ENCODE measurements around the gene MIGA2.

The MIGA2 gene

GRCh38 chr9:129077236-129077635, 40.8 kb downstream of the MIGA2 start:
- Histone ChIP-seq H3K9ac (ENCODE audit: insufficient read length) (no peak overlapping the region), H3K9me3 (ENCODE audit: low read depth, low read length) (no peaks in the 10 kb centered on the region), H3K36me3 (ENCODE audit: insufficient read depth, low read length) (no peaks in the 10 kb centered on the region), H3K27ac (no peak overlapping the region), H3K4me3 (no peak overlapping the region)
- no peak for DNase-seq (ENCODE audit: low read depth, low spot score)
- TF ChIP-seq POLR2AphosphoS5 (IDR thresholded peaks at IDR 0.05; ENCODE audit: borderline replicate concordance, low read depth, low read length) (no peak), FOXP2 (optimal IDR thresholded peaks at IDR 0.05; ENCODE audit: control extremely low read depth, extremely low read length, insufficient read depth) (no peak), EZH2 (IDR thresholded peaks at IDR 0.05) (no peak)

GRCh38 chr9:129078691-129079503, 42.5 kb downstream of the MIGA2 start:
- Histone ChIP-seq H3K9me3 (ENCODE audit: low read depth, low read length) (no peaks in the 10 kb centered on the region), H3K9ac (ENCODE audit: insufficient read length) (no peak overlapping the region), H3K4me3 (no peak overlapping the region), H3K27ac (no peak overlapping the region), H3K36me3 (ENCODE audit: insufficient read depth, low read length) (no peaks in the 10 kb centered on the region)
- TF ChIP-seq EZH2 (IDR thresholded peaks at IDR 0.05) = no peak
- no peak for TF ChIP-seq FOXP2 (optimal IDR thresholded peaks at IDR 0.05; ENCODE audit: control extremely low read depth, extremely low read length, insufficient read depth)
- no peak for TF ChIP-seq POLR2AphosphoS5 (IDR thresholded peaks at IDR 0.05; ENCODE audit: borderline replicate concordance, low read depth, low read length)
- no peak for DNase-seq (ENCODE audit: low read depth, low spot score)

GRCh38 chr9:129079829-129080228, 43.4 kb downstream of the MIGA2 start:
- no peak for DNase-seq (ENCODE audit: low read depth, low spot score)
- H3K9ac ChIP-seq (ENCODE audit: insufficient read length) = no peak overlapping the region
- 0 out of 2 replicates have a peak, but pooled peaks cover under 1% of the 10 kb centered on the region for H3K36me3 ChIP-seq (ENCODE audit: insufficient read depth, low read length)
- H3K9me3 ChIP-seq (ENCODE audit: low read depth, low read length) = no peaks in the 10 kb centered on the region
- peak overlapping the region; percentile 89 for H3K4me3 ChIP-seq
- no peak overlapping the region for H3K27ac ChIP-seq
- TF ChIP-seq EZH2 (IDR thresholded peaks at IDR 0.05) (no peak), POLR2AphosphoS5 (IDR thresholded peaks at IDR 0.05; ENCODE audit: borderline replicate concordance, low read depth, low read length) (no peak), FOXP2 (optimal IDR thresholded peaks at IDR 0.05; ENCODE audit: control extremely low read depth, extremely low read length, insufficient read depth) (no peak)

GRCh38 chr9:129080298-129080600, 43.8 kb downstream of the MIGA2 start:
- Histone ChIP-seq H3K9me3 (ENCODE audit: low read depth, low read length) (no peaks in the 10 kb centered on the region), H3K9ac (ENCODE audit: insufficient read length) (peak overlapping the region; percentile 62), H3K27ac (no peak overlapping the region), H3K36me3 (ENCODE audit: insufficient read depth, low read length) (peaks cover 5% of the 10 kb centered on the region; the same call in 1 of the 2 replicates), H3K4me3 (peak overlapping the region; percentile 89)
- no peak for DNase-seq (ENCODE audit: low read depth, low spot score)
- TF ChIP-seq POLR2AphosphoS5 (IDR thresholded peaks at IDR 0.05; ENCODE audit: borderline replicate concordance, low read depth, low read length) (no peak), FOXP2 (optimal IDR thresholded peaks at IDR 0.05; ENCODE audit: control extremely low read depth, extremely low read length, insufficient read depth) (no peak), EZH2 (IDR thresholded peaks at IDR 0.05) (no peak)

- Histone ChIP-seq H3K9me3 (ENCODE audit: low read depth, low read length) (no peaks in the 10 kb centered on the region), H3K4me3 (peak within 1 kb of the TSS; percentile 89), H3K36me3 (ENCODE audit: insufficient read depth, low read length) (peaks cover 10% of the 10 kb centered on the region; the same call in 1 of the 2 replicates), H3K27ac (no peak within 1 kb of the TSS), H3K9ac (ENCODE audit: insufficient read length) (peak within 1 kb of the TSS; percentile 76)
- DNase-seq (ENCODE audit: low read depth, low spot score) = peak; percentile 92
- TF ChIP-seq FOXP2 (optimal IDR thresholded peaks at IDR 0.05; ENCODE audit: control extremely low read depth, extremely low read length, insufficient read depth) (peak; percentile 31), EZH2 (IDR thresholded peaks at IDR 0.05) (no peak), POLR2AphosphoS5 (IDR thresholded peaks at IDR 0.05; ENCODE audit: borderline replicate concordance, low read depth, low read length) (peak; percentile 58; the same call in 1 of the 2 replicates)
Observed at GRCh38 chr9:129080601-129081387, 44.4 kb downstream of the MIGA2 start, which contains the start of gene DOLPP1. TSS of gene DOLPP1 (plus strand) at chr9:129081111. CDS start at chr9:129081132, 21 bp downstream.

GRCh38 chr9:129081388-129081904, 45.0 kb downstream of the MIGA2 start:
- Histone ChIP-seq H3K36me3 (ENCODE audit: insufficient read depth, low read length) (peaks cover 16% of the 10 kb centered on the region; the same call in 1 of the 2 replicates), H3K27ac (no peak overlapping the region), H3K9ac (ENCODE audit: insufficient read length) (peak overlapping the region; percentile 76), H3K4me3 (peak overlapping the region; percentile 89), H3K9me3 (ENCODE audit: low read depth, low read length) (no peaks in the 10 kb centered on the region)
- TF ChIP-seq FOXP2 (optimal IDR thresholded peaks at IDR 0.05; ENCODE audit: control extremely low read depth, extremely low read length, insufficient read depth) (no peak), EZH2 (IDR thresholded peaks at IDR 0.05) (no peak), POLR2AphosphoS5 (IDR thresholded peaks at IDR 0.05; ENCODE audit: borderline replicate concordance, low read depth, low read length) (peak; percentile 63; the same call in 1 of the 2 replicates)
- DNase-seq (ENCODE audit: low read depth, low spot score) = no peak

GRCh38 chr9:129084087-129084486, 47.7 kb downstream of the MIGA2 start:
- Histone ChIP-seq H3K36me3 (ENCODE audit: insufficient read depth, low read length) (peaks cover 28% of the 10 kb centered on the region; the same call in 1 of the 2 replicates), H3K9ac (ENCODE audit: insufficient read length) (no peak overlapping the region), H3K9me3 (ENCODE audit: low read depth, low read length) (no peaks in the 10 kb centered on the region), H3K27ac (no peak overlapping the region), H3K4me3 (no peak overlapping the region)
- DNase-seq (ENCODE audit: low read depth, low spot score) = no peak
- TF ChIP-seq EZH2 (IDR thresholded peaks at IDR 0.05) = no peak
- no peak for TF ChIP-seq FOXP2 (optimal IDR thresholded peaks at IDR 0.05; ENCODE audit: control extremely low read depth, extremely low read length, insufficient read depth)
- TF ChIP-seq POLR2AphosphoS5 (IDR thresholded peaks at IDR 0.05; ENCODE audit: borderline replicate concordance, low read depth, low read length) = no peak

GRCh38 chr9:129089246-129089645, 52.8 kb downstream of the MIGA2 start:
- no peak for DNase-seq (ENCODE audit: low read depth, low spot score)
- H3K9ac ChIP-seq (ENCODE audit: insufficient read length) = no peak overlapping the region
- no peak overlapping the region for H3K27ac ChIP-seq
- H3K4me3 ChIP-seq = no peak overlapping the region
- H3K36me3 ChIP-seq (ENCODE audit: insufficient read depth, low read length) = peaks cover 36% of the 10 kb centered on the region; the same call in 1 of the 2 replicates
- H3K9me3 ChIP-seq (ENCODE audit: low read depth, low read length) = no peaks in the 10 kb centered on the region
- TF ChIP-seq POLR2AphosphoS5 (IDR thresholded peaks at IDR 0.05; ENCODE audit: borderline replicate concordance, low read depth, low read length) = no peak
- no peak for TF ChIP-seq FOXP2 (optimal IDR thresholded peaks at IDR 0.05; ENCODE audit: control extremely low read depth, extremely low read length, insufficient read depth)
- TF ChIP-seq EZH2 (IDR thresholded peaks at IDR 0.05) = no peak

Data from SK-N-MC (cell line).